Smooth muscle cell (in vitro differentiated cells): ENCODE results near the gene TPBGL. TPM values are rescaled to one million over a fixed set of nuclear protein-coding genes. Genes with fewer than 3 reads are reported as not detected.

Source experiments
- DNase-seq: peaks from one replicate; lab custom pipeline; 2025; ENCODE audit not compliant: unreplicated experiment; lab: John Stamatoyannopoulos, UW
- H2AFZ ChIP-seq: fragments of 200-600 bp; sonication (generic); 2 replicates; pipeline ENCODE4 v1.6.0; 2016; ENCODE audit warnings: antibody characterized with exemption, low read depth, mild to moderate bottlenecking
- H3F3A ChIP-seq: fragments of 200-600 bp; sonication (generic); 2 replicates; pipeline ENCODE4 v1.6.0; 2017; ENCODE audit warnings: antibody characterized with exemption, low read depth
- H3K27ac ChIP-seq: fragments of 200-600 bp; sonication (generic); 2 replicates; pipeline ENCODE4 v1.5.1; 2016; ENCODE audit warnings: low read depth, mild to moderate bottlenecking
- H3K27me3 ChIP-seq: fragments of 200-600 bp; sonication (generic); 2 replicates; pipeline ENCODE4 v1.6.1; 2016; ENCODE audit warnings: low read depth, mild to moderate bottlenecking
- H3K36me3 ChIP-seq: fragments of 200-600 bp; sonication (generic); 2 replicates; pipeline ENCODE4 v1.5.1; 2016; ENCODE audit warnings: low read depth
- H3K4me1 ChIP-seq: fragments of 200-600 bp; sonication (generic); 2 replicates; pipeline ENCODE4 v1.5.1; 2016; ENCODE audit warnings: low read depth
- H3K4me2 ChIP-seq: fragments of 200-600 bp; sonication (generic); 2 replicates; pipeline ENCODE4 v1.6.0; 2016; ENCODE audit warnings: mild to moderate bottlenecking
- H3K4me3 ChIP-seq: fragments of 200-600 bp; sonication (generic); 2 replicates; pipeline ENCODE4 v1.5.1; 2016; ENCODE audit warnings: mild to moderate bottlenecking
- H3K79me2 ChIP-seq: fragments of 200-600 bp; sonication (generic); 2 replicates; pipeline ENCODE4 v1.6.0; 2016; ENCODE audit warnings: low read depth, mild to moderate bottlenecking
- H3K9ac ChIP-seq: fragments of 200-600 bp; sonication (generic); 2 replicates; pipeline ENCODE4 v1.6.0; 2016; ENCODE audit warnings: low read depth
- H3K9me3 ChIP-seq: fragments of 200-600 bp; sonication (generic); replicated peaks from 2 replicates; pipeline ENCODE4 v1.5.1; 2016; ENCODE audit warnings: low read depth
- H4K20me1 ChIP-seq: fragments of 200-600 bp; sonication (generic); 2 replicates; pipeline ENCODE4 v1.6.0; 2016; ENCODE audit warnings: low read depth
- WGBS: methylation state at CpG from one replicate; pipeline ENCODE4 v1.1.7; 2016; ENCODE audit warnings: low lambda C conversion rate; 5-methylcytosine and 5-hydroxymethylcytosine counted together
- polyA plus RNA-seq: library from polyadenylated mRNA; unstranded; fragments of >200 nt; fragmentation: Nextera tagmentation; extraction: Ambion mirVana; gene quantifications from 2 replicates; pipeline ENCODE4 v1.2.1, GENCODE V29; 2016
- total RNA-seq: library from RNA; depleted of rRNA; stranded (reverse); fragments of >200 nt; gene quantifications from 2 replicates; pipeline ENCODE4 v1.2.3, GENCODE V29; 2014
- TF ChIP-seq, protein P1 (sequence below): fragments of 200-600 bp; sonication (generic); IDR thresholded peaks from 2 replicates; pipeline ENCODE4 v1.5.1; 2017; ENCODE audit warnings: borderline replicate concordance, mild to moderate bottlenecking, antibody characterized with exemption; ENCODE audit not compliant: insufficient read depth, poor library complexity, severe bottlenecking

The TPBGL gene
- total and polyA plus RNA-seq, 2 experiments from 2014 or later, result 0.62 to 0.81 TPM

DNA sequence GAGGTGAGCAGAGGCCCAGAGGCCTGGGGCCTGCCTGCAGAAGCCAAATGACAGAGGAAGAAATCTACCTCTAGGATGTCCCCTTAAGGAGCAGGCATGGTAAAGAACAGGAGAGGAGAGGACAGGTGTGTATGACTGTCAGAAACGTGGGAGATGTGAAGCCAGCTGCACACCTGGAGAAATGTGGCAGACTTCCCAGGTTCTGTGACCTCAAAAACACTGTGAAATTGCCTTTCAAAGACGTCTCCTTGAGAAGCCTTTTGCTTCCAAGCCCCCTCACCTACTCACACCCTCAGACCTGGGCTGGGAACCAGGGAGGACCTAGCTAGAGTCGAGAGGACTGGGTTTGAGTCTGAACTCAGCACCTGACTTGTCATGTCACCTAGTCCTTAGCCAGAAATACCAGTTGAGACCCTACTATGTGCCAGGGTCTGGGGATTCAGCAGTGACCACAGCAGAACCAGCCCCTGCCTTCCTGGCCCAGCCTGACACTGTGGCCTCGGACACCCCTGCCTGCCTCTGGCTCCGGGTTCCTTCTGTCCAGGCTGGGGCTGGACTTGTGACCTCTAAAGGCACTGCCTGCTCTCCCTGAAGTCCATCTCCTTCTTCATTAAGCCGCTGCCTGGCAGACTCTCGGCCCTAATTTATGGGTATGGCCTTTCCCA lies 5.6 kb downstream of the TPBGL start:
- peaks cover 31% of the 10 kb centered on the region for H3K27me3 ChIP-seq
- WGBS, result 91% methylated on average over 7 of the region's 7 CpGs

DNA sequence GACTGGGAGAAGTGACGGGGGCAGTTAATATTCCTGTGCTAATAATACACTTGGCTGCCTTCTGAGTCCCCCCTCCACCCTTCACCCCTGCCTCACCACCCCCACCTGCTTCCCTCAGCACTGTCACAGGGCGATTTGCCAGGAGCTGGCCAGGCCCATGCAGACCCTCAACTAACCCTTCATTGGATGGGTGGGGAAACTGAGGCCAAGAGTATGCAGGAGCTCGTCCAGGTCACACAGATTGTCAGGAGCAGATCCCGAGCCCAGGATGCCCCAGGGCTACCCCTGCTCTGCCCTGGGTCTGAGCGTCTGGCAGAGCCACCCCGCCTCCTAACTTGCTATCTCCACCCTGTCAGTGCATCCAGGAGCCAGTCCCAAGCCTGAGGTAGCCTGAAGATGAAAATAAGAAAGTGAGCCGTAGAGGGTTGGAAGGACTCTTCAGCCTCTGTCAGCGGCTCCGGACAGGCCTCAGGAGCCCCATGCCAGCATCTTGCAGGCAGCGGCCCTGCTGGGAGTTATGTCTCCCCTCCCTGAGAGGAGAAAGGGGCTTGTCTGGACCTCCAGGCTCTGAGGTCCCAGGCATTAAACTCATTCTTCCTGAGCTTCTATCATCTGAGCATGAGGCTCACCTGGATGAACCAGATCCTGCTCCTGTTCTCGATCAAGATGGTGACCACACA lies 6.2 kb downstream of the TPBGL start:
- DNase-seq, result no peak
- Histone ChIP-seq H3K4me3 (no peak overlapping the region), H3K4me1 (no peaks in the 10 kb centered on the region), H3K4me2 (no peak overlapping the region), H2AFZ (no peak overlapping the region), H3K9ac (no peak overlapping the region), H3K79me2 (no peaks in the 10 kb centered on the region), H4K20me1 (no peaks in the 10 kb centered on the region), H3K27me3 (peaks cover 31% of the 10 kb centered on the region), H3K27ac (no peak overlapping the region), H3F3A (no peaks in the 10 kb centered on the region), H3K9me3 (no peaks in the 10 kb centered on the region), H3K36me3 (no peaks in the 10 kb centered on the region)
- TF ChIP-seq, protein P1, sequence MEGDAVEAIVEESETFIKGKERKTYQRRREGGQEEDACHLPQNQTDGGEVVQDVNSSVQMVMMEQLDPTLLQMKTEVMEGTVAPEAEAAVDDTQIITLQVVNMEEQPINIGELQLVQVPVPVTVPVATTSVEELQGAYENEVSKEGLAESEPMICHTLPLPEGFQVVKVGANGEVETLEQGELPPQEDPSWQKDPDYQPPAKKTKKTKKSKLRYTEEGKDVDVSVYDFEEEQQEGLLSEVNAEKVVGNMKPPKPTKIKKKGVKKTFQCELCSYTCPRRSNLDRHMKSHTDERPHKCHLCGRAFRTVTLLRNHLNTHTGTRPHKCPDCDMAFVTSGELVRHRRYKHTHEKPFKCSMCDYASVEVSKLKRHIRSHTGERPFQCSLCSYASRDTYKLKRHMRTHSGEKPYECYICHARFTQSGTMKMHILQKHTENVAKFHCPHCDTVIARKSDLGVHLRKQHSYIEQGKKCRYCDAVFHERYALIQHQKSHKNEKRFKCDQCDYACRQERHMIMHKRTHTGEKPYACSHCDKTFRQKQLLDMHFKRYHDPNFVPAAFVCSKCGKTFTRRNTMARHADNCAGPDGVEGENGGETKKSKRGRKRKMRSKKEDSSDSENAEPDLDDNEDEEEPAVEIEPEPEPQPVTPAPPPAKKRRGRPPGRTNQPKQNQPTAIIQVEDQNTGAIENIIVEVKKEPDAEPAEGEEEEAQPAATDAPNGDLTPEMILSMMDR, result no peak
- whole genome bisulfite sequencing, result 88% methylated on average over 11 of the region's 11 CpGs

More for the DNA sequence above, 5.6 kb downstream of the TPBGL start:
- Histone ChIP-seq H3K27ac (no peak overlapping the region), H4K20me1 (no peaks in the 10 kb centered on the region), H3K4me1 (no peaks in the 10 kb centered on the region), H2AFZ (no peak overlapping the region), H3K79me2 (no peaks in the 10 kb centered on the region), H3K9ac (no peak overlapping the region), H3K4me3 (no peak overlapping the region), H3K36me3 (no peaks in the 10 kb centered on the region), H3K9me3 (no peaks in the 10 kb centered on the region), H3K4me2 (no peak overlapping the region), H3F3A (no peaks in the 10 kb centered on the region)
- TF ChIP-seq, protein P1, result no peak
- no peak for DNase-seq

DNA sequence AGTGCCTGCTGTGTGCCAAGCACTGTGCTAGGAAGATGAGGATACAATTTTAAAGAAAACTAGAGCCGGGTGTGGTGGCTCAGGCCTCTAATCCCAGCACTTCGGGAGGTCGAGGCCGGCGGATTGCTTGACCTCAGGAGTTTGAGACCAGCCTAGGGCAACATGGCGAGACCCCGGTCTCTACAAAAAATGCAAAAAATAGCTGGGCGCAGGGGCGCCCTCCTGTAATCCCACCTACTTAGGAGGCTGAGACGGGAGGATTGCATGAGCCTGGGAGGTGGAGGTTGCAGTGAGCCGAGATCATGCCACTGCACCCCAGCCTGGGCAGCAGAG lies 8.3 kb downstream of the TPBGL start:
- DNase-seq, result no peak
- Histone ChIP-seq H4K20me1 (no peaks in the 10 kb centered on the region), H3K9me3 (no peaks in the 10 kb centered on the region), H3K79me2 (no peaks in the 10 kb centered on the region), H3K27ac (no peak overlapping the region), H3K36me3 (no peaks in the 10 kb centered on the region), H3K27me3 (peaks cover 13% of the 10 kb centered on the region), H3K9ac (no peak overlapping the region), H3F3A (no peaks in the 10 kb centered on the region), H3K4me1 (no peaks in the 10 kb centered on the region), H2AFZ (no peak overlapping the region), H3K4me2 (no peak overlapping the region), H3K4me3 (no peak overlapping the region)
- WGBS, result 40% methylated on average over 11 of the region's 11 CpGs
- TF ChIP-seq, protein P1, result no peak
